IgD-negative memory B cell (primary cell): ENCODE data around the gene TEX264. TPM values are rescaled to one million over a fixed set of nuclear protein-coding genes. Genes with fewer than 3 reads are reported as not detected.

ENCODE experiments used
- polyA plus RNA-seq: library from polyadenylated mRNA; unstranded; fragments of 300-500 nt; fragmentation: Illumina TruSeq; gene quantifications from one replicate; pipeline ENCODE4 v1.2.3, GENCODE V29; 2021

The TEX264 gene
- polyA plus RNA-seq, 1 donor from 2014 or later: 100 TPM

Other genes with a start within 250 kb of the TEX264 start
- 12.1 TPM for gene DCAF1, start 171.2 kb upstream of the TEX264 start, polyA plus RNA-seq
- gene RAD54L2, start 132.5 kb upstream of the TEX264 start, polyA plus RNA-seq: 15.0 TPM
- not detected for gene GRM2, start 35.8 kb downstream of the TEX264 start, polyA plus RNA-seq
- gene IQCF6, start 108.0 kb downstream of the TEX264 start, polyA plus RNA-seq: not detected
- not detected for gene IQCF2, start 190.4 kb downstream of the TEX264 start, polyA plus RNA-seq
- not detected for gene IQCF5, start 204.3 kb downstream of the TEX264 start, polyA plus RNA-seq
- not detected for gene IQCF1, start 232.1 kb downstream of the TEX264 start, polyA plus RNA-seq